ENCODE results near the gene ADORA2B.

The ADORA2B gene

DNA sequence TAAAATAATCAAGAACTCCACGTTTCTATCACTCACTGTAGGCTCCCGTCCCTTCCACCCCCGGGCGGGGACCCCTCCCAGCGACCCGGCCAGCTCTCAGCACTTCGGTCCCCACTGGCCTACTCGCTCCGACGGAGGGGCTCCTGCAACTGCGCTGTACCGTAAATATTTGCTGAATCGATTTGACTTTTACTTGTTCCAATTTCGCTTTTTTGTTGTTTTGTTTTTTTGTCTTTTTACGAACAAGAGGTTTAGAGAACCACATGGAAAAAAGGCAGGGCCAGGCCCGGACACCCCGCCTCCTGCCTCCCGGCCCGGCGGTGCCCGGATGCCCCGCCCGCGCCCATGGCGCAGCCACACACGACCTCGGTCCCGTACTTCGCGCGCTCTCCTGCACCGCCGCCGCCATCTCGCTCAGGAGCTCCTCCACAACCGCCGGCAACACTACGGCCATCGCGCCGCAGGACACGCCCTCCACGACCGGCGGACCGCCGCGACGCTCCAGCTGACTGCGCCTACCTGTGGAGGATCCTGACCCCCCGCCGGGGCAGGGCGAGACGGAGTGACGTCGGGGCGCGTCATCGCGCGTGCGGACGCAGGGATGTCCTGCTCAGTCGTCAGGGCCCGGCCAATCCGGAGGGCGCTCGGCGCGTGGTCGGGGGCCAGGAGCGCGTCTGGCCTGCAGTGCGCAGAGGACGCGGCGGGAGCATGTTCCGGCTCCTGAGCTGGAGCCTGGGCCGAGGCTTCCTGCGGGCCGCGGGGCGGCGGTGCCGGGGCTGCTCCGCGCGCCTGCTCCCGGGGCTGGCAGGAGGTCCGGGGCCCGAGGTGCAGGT lies 54.4 kb downstream of the ADORA2B start, which contains the start of the genes TTC19 and ZSWIM7:
Gene TTC19 (plus strand): TSS at position 684 of the 833 bp plus-strand sequence. CDS start 25 bp downstream, at position 709.
Gene ZSWIM7 (minus strand): TSS at position 564 of the 833 bp plus-strand sequence. CDS start 110 bp downstream, at position 454.
- DNase-seq, result peak; percentile 69

DNA sequence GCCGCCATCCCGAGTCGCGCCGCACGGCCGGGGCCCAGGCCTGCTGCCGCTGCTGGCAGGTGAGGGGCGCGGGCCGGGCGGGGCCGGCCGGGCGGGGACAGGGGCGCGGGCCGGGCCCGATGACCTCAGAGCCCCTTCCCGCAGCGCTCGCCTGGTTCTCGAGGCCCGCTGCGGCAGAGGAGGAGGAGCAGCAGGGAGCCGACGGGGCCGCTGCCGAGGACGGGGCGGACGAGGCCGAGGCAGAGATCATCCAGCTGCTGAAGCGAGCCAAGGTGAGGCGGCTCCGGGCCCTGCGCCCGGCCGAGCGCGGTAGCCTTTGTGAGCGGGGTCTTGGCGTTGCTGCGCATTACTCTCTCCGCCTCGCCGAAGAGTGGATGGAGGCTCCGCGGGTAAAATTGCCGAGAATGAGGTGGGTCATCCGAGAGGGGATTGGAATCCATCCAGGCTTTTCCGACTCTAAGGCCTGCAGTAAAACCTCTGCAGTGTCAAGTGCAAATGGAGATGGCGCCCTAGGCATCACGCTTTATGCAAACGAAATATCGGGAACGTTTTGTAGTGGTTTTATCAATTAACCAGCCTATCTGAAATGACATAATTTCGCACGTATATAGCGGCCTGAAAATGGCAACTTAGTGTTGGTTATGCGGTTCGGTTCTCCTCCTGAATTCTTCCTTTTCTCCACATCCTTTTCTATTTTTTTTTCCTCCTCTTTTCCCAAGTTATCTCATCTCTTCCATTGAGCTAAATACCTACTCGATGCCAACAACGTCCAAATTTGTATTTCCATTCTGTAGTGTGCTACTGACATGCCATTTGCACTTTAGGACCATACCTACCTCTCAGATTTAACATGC lies 55.3 kb downstream of the ADORA2B start:
- DNase-seq, result no peak

DNA sequence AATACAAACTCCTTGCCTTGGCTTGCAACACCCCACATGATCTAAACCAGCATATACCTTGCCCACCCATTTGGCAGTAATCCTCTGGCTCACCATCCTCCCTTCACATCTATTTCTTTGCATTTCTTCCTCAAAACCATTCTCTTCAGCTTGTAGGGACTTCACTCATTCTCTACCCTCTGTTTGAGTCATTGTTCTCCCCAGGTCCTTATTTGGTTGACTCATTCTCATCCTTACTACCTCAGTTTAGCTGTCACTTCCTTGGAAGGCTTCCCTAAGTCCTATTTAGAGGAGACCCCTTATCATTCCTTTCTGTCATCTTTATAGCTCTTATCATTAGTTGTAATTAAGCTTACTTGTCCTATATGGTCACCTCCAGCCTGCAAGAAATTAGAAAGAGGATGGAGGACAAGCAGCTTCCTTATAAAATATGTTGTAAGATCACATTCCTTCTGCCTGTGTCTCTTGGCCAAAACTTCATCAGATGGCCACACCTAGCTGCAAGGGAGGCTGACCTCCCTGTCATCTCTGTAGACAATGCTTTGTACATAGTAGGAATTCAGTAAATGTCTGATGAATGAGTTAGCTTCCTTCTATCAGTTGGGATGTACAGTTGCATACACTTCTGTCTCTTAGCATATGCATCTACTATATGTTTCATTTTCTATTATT lies 56.4 kb downstream of the ADORA2B start:
- no peak for DNase-seq

DNA sequence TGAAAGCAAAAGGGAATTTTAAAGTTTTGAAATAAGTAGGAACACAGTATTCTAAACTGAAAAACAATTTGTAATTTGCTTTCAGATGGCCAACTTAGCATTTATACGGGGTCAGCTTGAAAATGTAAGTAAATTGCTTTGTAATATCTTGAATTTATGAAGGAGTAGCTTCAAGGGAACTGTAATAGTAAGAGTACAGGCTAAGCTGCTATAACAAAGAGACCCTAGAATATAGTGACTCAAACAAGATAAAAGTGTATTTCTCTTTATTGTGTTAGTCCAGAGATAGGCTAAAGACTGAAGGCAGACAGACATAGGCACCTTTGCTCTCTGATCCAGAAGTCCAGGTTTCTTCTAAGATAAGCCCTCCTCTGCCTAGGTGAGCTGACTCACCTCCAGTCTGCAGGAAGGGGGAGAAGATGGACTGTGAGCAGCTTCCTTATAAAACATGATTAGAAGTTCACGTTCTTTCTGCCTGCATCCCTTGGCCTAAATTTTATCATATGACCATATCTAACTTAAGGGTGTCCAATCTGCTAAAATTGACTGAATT lies 57.9 kb downstream of the ADORA2B start:
- no peak for DNase-seq

DNA sequence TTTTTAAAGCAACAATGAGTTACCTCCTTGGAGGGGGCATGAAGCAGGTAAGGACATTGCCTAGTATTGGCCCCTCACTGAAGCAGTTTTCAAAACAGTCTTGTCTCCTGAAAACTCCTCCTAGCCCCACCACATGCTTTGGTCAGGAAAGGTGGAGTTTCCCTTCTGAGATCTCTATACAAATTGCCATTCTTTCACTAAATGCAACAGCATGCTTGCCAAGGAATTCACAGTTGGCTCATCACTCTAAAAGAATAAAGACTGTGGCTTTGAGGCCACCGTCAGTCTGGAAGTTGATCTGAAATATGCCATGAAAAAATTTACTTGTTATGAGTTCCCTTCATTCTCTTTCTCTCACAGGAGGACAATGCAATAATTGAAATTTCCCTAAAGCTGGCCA lies 58.9 kb downstream of the ADORA2B start:
- no peak for DNase-seq

DNA sequence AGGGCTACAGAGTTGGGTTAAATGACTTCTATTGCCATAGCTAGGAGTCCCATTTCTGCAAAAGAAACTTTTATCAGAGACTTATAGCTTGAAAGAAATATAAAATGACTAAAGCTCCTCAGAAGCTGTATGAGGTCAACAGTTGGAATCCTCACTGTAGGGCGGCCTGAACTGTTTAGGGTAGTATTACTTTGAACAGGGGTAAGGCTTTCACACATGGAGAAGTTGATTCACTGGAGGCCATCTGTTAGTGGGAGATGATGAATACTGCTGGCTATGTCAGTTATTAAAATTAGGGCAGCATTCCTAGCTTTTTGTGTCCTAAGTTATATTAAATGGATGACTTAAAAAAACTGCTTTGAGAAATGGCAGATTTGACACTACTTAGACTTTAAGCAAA lies 60.7 kb downstream of the ADORA2B start:
- no peak for DNase-seq

DNA sequence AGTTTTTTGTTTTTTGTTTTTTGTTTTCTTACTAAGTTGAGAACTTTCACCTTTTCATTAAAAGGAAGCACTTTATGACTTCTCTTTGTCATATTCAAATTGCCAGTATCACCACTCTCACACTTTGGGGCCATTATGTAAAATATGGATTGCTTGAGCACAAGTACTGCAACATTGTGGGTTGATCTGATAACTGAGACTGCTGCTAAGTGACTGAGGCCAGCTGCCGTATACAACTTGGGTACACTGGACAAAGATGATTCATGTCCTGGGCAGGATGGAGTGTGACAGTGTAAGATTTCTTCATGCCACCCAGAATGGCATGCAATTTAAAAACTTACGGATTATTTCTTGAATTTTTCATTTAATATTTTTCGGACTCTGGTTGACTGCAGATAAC lies 62.5 kb downstream of the ADORA2B start:
- DNase-seq, result no peak

DNA sequence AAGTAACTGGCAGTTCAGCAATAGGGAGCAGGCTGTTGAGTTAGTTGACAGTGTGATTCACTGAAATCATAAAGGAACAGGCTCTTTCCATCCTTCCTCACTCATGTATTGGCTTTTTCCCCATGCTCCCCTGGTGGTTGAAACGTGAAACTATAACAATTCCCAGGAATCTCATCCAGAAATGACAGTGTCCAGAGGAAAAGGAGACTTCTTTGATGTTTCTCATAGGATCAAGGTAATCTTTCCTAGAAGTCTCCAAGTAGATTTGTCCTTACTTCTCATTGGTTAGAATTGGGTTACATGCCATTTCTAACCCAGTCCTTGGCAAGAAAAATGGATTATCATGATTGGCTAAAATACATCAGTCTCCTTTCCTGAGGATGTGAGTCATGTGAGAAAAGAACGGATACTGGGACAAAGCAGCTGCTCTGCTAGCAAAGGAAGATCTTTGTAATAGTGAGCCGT lies 69.0 kb downstream of the ADORA2B start:
- DNase-seq, result no peak

DNA sequence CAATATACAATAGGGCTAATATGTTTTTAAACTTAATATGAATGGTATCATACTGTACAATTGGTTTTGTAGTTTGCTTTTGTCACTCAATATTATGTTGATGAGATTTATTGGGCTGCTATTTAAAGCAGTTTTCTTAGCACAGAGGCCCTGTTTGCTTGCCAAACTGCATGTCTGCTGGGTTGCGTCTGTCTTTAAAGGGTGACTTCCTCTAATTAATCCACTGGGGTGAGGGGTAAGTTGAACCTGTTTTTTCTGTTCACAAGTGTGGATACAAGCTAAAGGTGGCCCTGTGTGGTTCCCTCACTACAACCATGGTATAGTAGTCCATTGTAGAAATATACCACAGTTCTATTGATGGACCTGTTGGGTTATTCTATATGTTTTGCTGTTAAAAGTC lies 74.4 kb downstream of the ADORA2B start:
- no peak for DNase-seq

DNA sequence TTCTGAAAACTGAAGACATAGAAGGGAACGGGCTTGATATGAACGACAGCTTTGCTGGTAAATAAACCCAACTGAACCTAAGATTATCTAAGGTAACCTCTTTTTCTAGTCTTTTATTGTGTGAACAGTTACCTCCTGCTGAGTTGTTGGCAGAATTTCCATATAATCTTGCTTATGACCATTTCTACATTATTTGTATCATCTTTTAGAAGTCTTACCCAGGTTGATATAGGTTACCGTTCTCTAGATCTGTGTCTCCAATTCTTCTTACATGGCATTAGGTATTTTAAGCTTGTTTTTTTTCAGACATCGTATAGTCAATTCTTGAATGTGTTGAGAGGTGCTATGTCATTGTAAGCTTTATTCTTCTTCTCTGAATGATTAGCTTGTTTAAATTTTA lies 79.0 kb downstream of the ADORA2B start:
- no peak for DNase-seq

DNA sequence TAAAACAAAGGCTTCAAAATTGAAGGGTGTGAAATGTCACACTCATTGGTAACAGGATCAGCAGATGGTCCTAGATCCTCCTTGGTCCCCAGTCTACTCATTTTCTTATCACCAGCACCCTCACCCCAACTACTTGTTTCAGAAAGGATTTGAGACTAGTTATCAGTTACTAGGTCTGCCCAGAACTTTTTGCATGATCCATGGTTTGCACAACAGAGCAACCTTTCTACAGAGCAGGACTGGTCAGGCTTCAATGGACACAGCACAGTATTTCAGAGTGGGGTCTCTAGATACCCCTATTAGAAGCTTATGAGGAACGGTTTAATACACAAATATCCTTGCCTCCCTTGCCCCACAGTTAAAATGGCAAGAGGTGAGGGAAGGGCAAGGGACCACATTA lies 80.3 kb downstream of the ADORA2B start:
- DNase-seq, result no peak

Measured in DMS 273 treated with DMSO at 0.1 percent for 48 hours (cell line).